HepG2 (cell line): ENCODE results near the gene CCDC73. TPM values are rescaled to one million over a fixed set of nuclear protein-coding genes. Genes with fewer than 3 reads are reported as not detected.
A peak's percentile ranks its signal among the peaks of the same experiment; 100 is the strongest.

Source experiments
- ATAC-seq: fragments of 200-7000 bp; cut with Tn5 transposase; 3 replicates; pipeline ENCODE4 v1.9.1; 2020; ENCODE audit warnings: mild to moderate bottlenecking, moderate library complexity
- BruUV-seq: library from RNA; stranded (reverse); fragments of 400-500 nt; replicated peaks from 2 replicates; lab custom pipeline; 2021; lab: Mats Ljungman, UMichigan
- CTCF ChIA-PET: fragments of 300-600 bp; formaldehyde crosslinking; extraction: SDS; loops from one replicate; lab custom pipeline; 2021; ENCODE audit warnings: low total read pairs, inconsistent platforms, low intra/inter-chr PET ratio; lab: Yijun Ruan, JAX
- POLR2A ChIA-PET: fragments of 350-600 bp; sonication (Branson Sonifier 250); formaldehyde crosslinking; loops from one replicate; lab custom pipeline; 2020; ENCODE audit warnings: antibody characterized with exemption, inconsistent platforms; lab: Yijun Ruan, JAX
- DNase-seq: peaks from one replicate; pipeline ENCODE4 v3.0.0-alpha.2; 2015; ENCODE audit warnings: low spot score
- FAIRE-seq: peaks from 3 replicates; lab custom pipeline; 2011; peaks lifted over from hg19 to GRCh38; lab: Jason Lieb, UNC
- H2AFZ ChIP-seq: one replicate; pipeline ENCODE4 v1.6.1; 2011; ENCODE audit warnings: low read length, inconsistent platforms
- H3K27ac ChIP-seq: fragments of 300-600 bp; 3 replicates; pipeline ENCODE4 v1.8.0; 2011; ENCODE audit warnings: mixed run types, mild to moderate bottlenecking, mixed read lengths, low read length, inconsistent platforms; ENCODE audit not compliant: insufficient read depth; ENCODE audit errors: extremely low read length
- H3K27me3 ChIP-seq, 2 experiments: fragments of 200-600 bp in 1 of 2; 2 replicates in 1 of 2; 3 replicates in 1 of 2; pipeline versions ENCODE4 v1.6.0 to v1.8.0; 2011; ENCODE audit warnings: low read length in 2 of 2, mild to moderate bottlenecking in 2 of 2, moderate library complexity in 2 of 2, inconsistent platforms in 1 of 2; ENCODE audit not compliant: insufficient read depth in 2 of 2, control insufficient read depth in 1 of 2
- H3K36me3 ChIP-seq, 2 experiments: fragments of 200-600 bp in 1 of 2; replicated peaks in 1 of 2; 2 replicates in 1 of 2; 3 replicates in 1 of 2; pipeline versions ENCODE4 v1.5.1 to v1.8.0; 2011; ENCODE audit warnings: low read length in 2 of 2, inconsistent platforms in 1 of 2; ENCODE audit not compliant: insufficient read depth in 2 of 2, control insufficient read depth in 1 of 2
- H3K4me1 ChIP-seq: 2 replicates; pipeline ENCODE4 v1.5.1; 2012; ENCODE audit warnings: low read length, inconsistent platforms; ENCODE audit not compliant: insufficient read depth
- H3K4me2 ChIP-seq: 2 replicates; pipeline ENCODE4 v1.6.0; 2011; ENCODE audit warnings: low read depth, low read length, inconsistent platforms
- H3K4me3 ChIP-seq, 3 experiments: fragments of 200-600 bp in 1 of 3; sonication (generic), shearing (Covaris generic) in 1 of 3; replicated peaks in 1 of 3; 2 replicates each; pipeline ENCODE4 v1.5.1; 2011 to 2016; ENCODE audit warnings: low read length in 3 of 3, inconsistent platforms in 2 of 3, low read depth in 2 of 3, mild to moderate bottlenecking in 2 of 3, control low read depth in 1 of 3, mixed read lengths in 1 of 3; ENCODE audit not compliant: insufficient read depth in 1 of 3
- H3K79me2 ChIP-seq: one replicate; pipeline ENCODE4 v1.6.1; 2011; ENCODE audit warnings: low read length, inconsistent platforms; ENCODE audit not compliant: insufficient read depth
- H3K9ac ChIP-seq: 2 replicates; pipeline ENCODE4 v1.6.0; 2011; ENCODE audit warnings: mild to moderate bottlenecking, low read depth, low read length, inconsistent platforms; ENCODE audit not compliant: insufficient read depth
- H3K9me3 ChIP-seq: 2 replicates; pipeline ENCODE4 v1.5.1; 2012; ENCODE audit warnings: mild to moderate bottlenecking, low read length
- H4K20me1 ChIP-seq: 2 replicates; pipeline ENCODE4 v1.6.0; 2011; ENCODE audit warnings: inconsistent platforms, mild to moderate bottlenecking, low read length, moderate library complexity; ENCODE audit not compliant: insufficient read depth
- CEBPB ChIP-seq: IDR thresholded peaks from 2 replicates; pipeline ENCODE4 v1.6.1; 2011; ENCODE audit warnings: low read depth, low read length, improper control_type of control experiment, borderline replicate concordance
- CEBPG ChIP-seq: IDR thresholded peaks from 2 replicates; pipeline ENCODE4 v1.6.1; 2016
- DNMT1 ChIP-seq: sonication (generic); formaldehyde crosslinking; IDR thresholded peaks from 2 replicates; pipeline ENCODE4 v1.5.1; 2020; ENCODE audit warnings: mild to moderate bottlenecking, missing genetic modification reagents
- GZF1 ChIP-seq: sonication (generic); formaldehyde crosslinking; IDR thresholded peaks from 2 replicates; pipeline ENCODE4 v1.5.1; 2020; ENCODE audit warnings: mild to moderate bottlenecking, missing genetic modification reagents
- HMG20B ChIP-seq: conservative IDR thresholded peaks from 2 replicates; pipeline ENCODE4 v1.6.1; 2016; ENCODE audit warnings: missing genetic modification reagents, missing compliant biosample characterization
- MIER3 ChIP-seq: IDR thresholded peaks from 2 replicates; pipeline ENCODE4 v1.6.1; 2016; ENCODE audit warnings: missing compliant biosample characterization, borderline replicate concordance
- ZNF362 ChIP-seq: sonication (generic); formaldehyde crosslinking; IDR thresholded peaks from 2 replicates; pipeline ENCODE4 v1.4.0; 2020; ENCODE audit warnings: missing genetic modification reagents, mild to moderate bottlenecking, borderline replicate concordance
- ZNF382 ChIP-seq: sonication (generic); formaldehyde crosslinking; IDR thresholded peaks from 2 replicates; pipeline ENCODE4 v1.5.0; 2020; ENCODE audit warnings: missing genetic modification reagents, mild to moderate bottlenecking, borderline replicate concordance
- ZNF383 ChIP-seq: sonication (generic); formaldehyde crosslinking; IDR thresholded peaks from 2 replicates; pipeline ENCODE4 v1.4.0; 2020; ENCODE audit warnings: missing genetic modification reagents, mild to moderate bottlenecking, borderline replicate concordance
- ZNF44 ChIP-seq: sonication (generic); formaldehyde crosslinking; IDR thresholded peaks from 2 replicates; pipeline ENCODE4 v1.5.1; 2020; ENCODE audit warnings: mild to moderate bottlenecking, missing genetic modification reagents
- WGBS: methylation state at CpG from one replicate; pipeline ENCODE4 v1.1.6; 2017; ENCODE audit warnings: low lambda C conversion rate; 5-methylcytosine and 5-hydroxymethylcytosine counted together
- in situ Hi-C: cut with HindIII; loops from 2 replicates; pipeline ENCODE4 v1.10.0; 2017; ENCODE audit warnings: low pct_unique_long_range_greater_than_20kb; ENCODE audit not compliant: extremely low pct_ligation_motif_present
- intact Hi-C: fragments of 100-400 bp; cut with micrococcal nuclease; formaldehyde crosslinking; loops from one replicate; pipeline ENCODE4 v1.10.0; 2022; ENCODE audit not compliant: unreplicated experiment
- polyA plus RNA-seq, 8 experiments: library from polyadenylated mRNA; depleted of rRNA in 3 of 8; stranded (reverse) in 7 of 8; unstranded in 1 of 8; fragments of >200 nt; fragmentation: Illumina TruSeq in 4 of 8; extraction: Trizol in 4 of 8; gene quantifications; 2 replicates each; pipeline versions ENCODE4 v1.2.1 to v1.2.3, GENCODE V29; 2011 to 2016; ENCODE audit warnings: low read depth in 4 of 8, missing spikeins in 1 of 8, mixed read lengths in 1 of 8; ENCODE audit not compliant: insufficient read depth in 1 of 8
- total RNA-seq, 5 experiments: library from RNA; depleted of rRNA; stranded (reverse); fragments of >200 nt; fragmentation: Illumina TruSeq; extraction: Trizol; gene quantifications; 2 replicates each; pipeline ENCODE4 v1.2.3, GENCODE V29; 2016; ENCODE audit warnings: low read depth in 1 of 5
- TF ChIP-seq, protein P1 (sequence below): sonication (generic); formaldehyde crosslinking; IDR thresholded peaks from 2 replicates; pipeline ENCODE4 v1.4.0; 2020; ENCODE audit warnings: missing genetic modification reagents

CCDC73 gene
- total and polyA plus RNA-seq, 2 of the 13 experiments (the other 11 are each of a cell fraction or from before 2014, with no cell fraction given) = 0.01 to 0.11 TPM

DNA sequence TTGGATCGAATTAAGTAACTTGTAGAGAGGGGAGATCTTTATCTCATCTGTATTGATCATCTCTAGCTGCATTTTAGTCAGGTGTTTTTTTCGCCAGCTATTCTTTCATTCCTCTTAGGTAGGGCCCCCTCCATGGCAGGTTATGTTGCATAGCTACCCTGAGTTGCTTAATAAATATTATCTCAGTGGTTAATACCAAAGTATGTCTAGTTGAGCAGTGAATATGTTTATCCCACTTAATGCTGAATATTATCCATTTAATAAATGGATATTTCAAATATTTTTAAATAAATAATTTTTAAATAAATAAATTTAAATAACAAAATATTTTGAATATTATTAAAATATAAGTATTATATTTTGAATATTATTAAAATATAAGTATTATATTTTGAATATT is 44.8 kb upstream of the CCDC73 start:
- CTCF ChIA-PET = no interaction called here
- H3K9ac ChIP-seq = no peak overlapping the region
- intact Hi-C loops (no loop called here), in situ Hi-C loops (no loop called here)
- FAIRE-seq (no peak), DNase-seq (no peak), ATAC-seq (no peak)
- no peak overlapping the region for H3K4me3 ChIP-seq
- H3K9me3 ChIP-seq = no peaks in the 10 kb centered on the region
- no peak overlapping the region for H2AFZ ChIP-seq
- no peaks in the 10 kb centered on the region for H3K79me2 ChIP-seq
- no peaks in the 10 kb centered on the region for H3K4me1 ChIP-seq
- no peak overlapping the region for H3K4me2 ChIP-seq
- no peak overlapping the region for H3K27ac ChIP-seq
- WGBS = 51% methylated on average over 2 of the region's 2 CpGs
- TF ChIP-seq, protein P1, sequence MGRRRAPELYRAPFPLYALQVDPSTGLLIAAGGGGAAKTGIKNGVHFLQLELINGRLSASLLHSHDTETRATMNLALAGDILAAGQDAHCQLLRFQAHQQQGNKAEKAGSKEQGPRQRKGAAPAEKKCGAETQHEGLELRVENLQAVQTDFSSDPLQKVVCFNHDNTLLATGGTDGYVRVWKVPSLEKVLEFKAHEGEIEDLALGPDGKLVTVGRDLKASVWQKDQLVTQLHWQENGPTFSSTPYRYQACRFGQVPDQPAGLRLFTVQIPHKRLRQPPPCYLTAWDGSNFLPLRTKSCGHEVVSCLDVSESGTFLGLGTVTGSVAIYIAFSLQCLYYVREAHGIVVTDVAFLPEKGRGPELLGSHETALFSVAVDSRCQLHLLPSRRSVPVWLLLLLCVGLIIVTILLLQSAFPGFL (CRISPR knock-in tag) = no peak
- TF ChIP-seq ZNF382 (CRISPR knock-in tag) = no peak
- no peak for TF ChIP-seq MIER3
- no peak for TF ChIP-seq ZNF44 (CRISPR knock-in tag)
- TF ChIP-seq GZF1 (CRISPR knock-in tag) = no peak
- TF ChIP-seq DNMT1 = no peak
- TF ChIP-seq, all 625 proteins: peak for 0
- no peaks in the 10 kb centered on the region for H3K27me3 ChIP-seq
- H3K36me3 ChIP-seq = no peaks in the 10 kb centered on the region
- H4K20me1 ChIP-seq = no peaks in the 10 kb centered on the region
- POLR2A ChIA-PET = no interaction called here
- BruUV-seq = no TSS peak

GRCh38 chr11:32838505-32839274 is 44.2 kb upstream of the CCDC73 start:
- intact Hi-C loops = no loop called here
- WGBS = 84% methylated on average over 2 of the region's 2 CpGs
- Histone ChIP-seq H3K9ac (no peak overlapping the region), H3K9me3 (no peaks in the 10 kb centered on the region), H3K79me2 (no peaks in the 10 kb centered on the region), H4K20me1 (no peaks in the 10 kb centered on the region), H3K27ac (no peak overlapping the region), H3K27me3 (no peaks in the 10 kb centered on the region), H3K4me3 (no peak overlapping the region), H3K36me3 (no peaks in the 10 kb centered on the region), H2AFZ (no peak overlapping the region), H3K4me2 (no peak overlapping the region), H3K4me1 (no peaks in the 10 kb centered on the region)
- in situ Hi-C loops = no loop called here
- POLR2A ChIA-PET = no interaction called here
- FAIRE-seq (no peak), DNase-seq (no peak), ATAC-seq (no peak)
- BruUV-seq = no TSS peak
- peak; percentile 64 for TF ChIP-seq CEBPG
- TF ChIP-seq ZNF383 = no peak
- no peak for TF ChIP-seq HMG20B (CRISPR knock-in tag)
- TF ChIP-seq CEBPB = peak; percentile 92
- TF ChIP-seq ZNF362 (CRISPR knock-in tag) = no peak
- CTCF ChIA-PET = no interaction called here
